Type B pancreatic cell (in vitro differentiated cells): ENCODE data around the gene PTCD3. TPM values are rescaled to one million over a fixed set of nuclear protein-coding genes. Genes with fewer than 3 reads are reported as not detected.

ENCODE experiments used
- DNase-seq: peaks from one replicate; pipeline ENCODE4 v3.0.0; 2021; ENCODE audit warnings: mixed read lengths; ENCODE audit not compliant: unreplicated experiment; ENCODE audit errors: extremely low spot score
- H3K27ac Mint-ChIP-seq: 2 replicates; pipeline ENCODE4 v1.8.0; 2021; ENCODE audit warnings: mild to moderate bottlenecking, mixed read lengths
- H3K27me3 Mint-ChIP-seq: 2 replicates; pipeline ENCODE4 v1.8.0; 2021; ENCODE audit warnings: mixed read lengths
- H3K36me3 Mint-ChIP-seq: 2 replicates; pipeline ENCODE4 v1.8.0; 2021; ENCODE audit warnings: mixed read lengths
- H3K4me1 Mint-ChIP-seq: one replicate; pipeline ENCODE4 v1.8.0; 2021; ENCODE audit warnings: mixed read lengths; ENCODE audit not compliant: unreplicated experiment
- H3K4me3 Mint-ChIP-seq: 2 replicates; pipeline ENCODE4 v1.8.0; 2021; ENCODE audit warnings: mild to moderate bottlenecking, mixed read lengths
- H3K9me3 Mint-ChIP-seq: 2 replicates; pipeline ENCODE4 v1.8.0; 2021; ENCODE audit warnings: mixed read lengths
- CTCF ChIP-seq: fragments of 200-600 bp; sonication (generic); conservative IDR thresholded peaks from 2 replicates; pipeline ENCODE4 v1.5.0; 2021; ENCODE audit warnings: antibody characterized with exemption, mild to moderate bottlenecking
- total RNA-seq: library from RNA; stranded (reverse); gene quantifications from 2 replicates; pipeline ENCODE4 v1.2.1, GENCODE V29; 2021; ENCODE audit warnings: low replicate concordance

PTCD3 gene
- total RNA-seq, 1 donor from 2014 or later = 155 TPM

DNA sequence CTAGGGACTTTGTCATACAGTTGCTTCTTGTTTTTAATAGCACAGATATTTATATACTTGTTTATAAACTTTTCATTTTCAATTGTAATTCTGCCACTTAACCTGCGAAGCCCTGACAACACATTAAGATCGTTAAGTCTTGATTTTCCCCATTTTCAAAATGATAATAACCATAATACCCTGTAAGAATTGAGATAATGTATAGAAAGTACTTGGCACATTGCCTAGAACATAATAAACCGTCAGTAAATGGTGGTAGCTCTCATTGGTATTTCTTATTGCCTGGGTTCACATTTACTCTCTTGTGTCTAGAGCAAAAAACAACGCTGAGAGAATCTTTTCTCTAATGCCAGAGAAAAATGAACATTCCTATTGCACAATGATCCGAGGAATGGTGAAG is 18.6 kb downstream of the PTCD3 start:
- Mint-ChIP-seq H3K27ac (no peak overlapping the region), H3K4me1 (no peaks in the 10 kb centered on the region), H3K36me3 (peaks cover 26% of the 10 kb centered on the region), H3K4me3 (no peak overlapping the region), H3K27me3 (no peaks in the 10 kb centered on the region), H3K9me3 (no peaks in the 10 kb centered on the region)
- DNase-seq = no peak
- TF ChIP-seq CTCF = no peak

- DNase-seq = no peak
- no peaks in the 10 kb centered on the region for H3K27me3 Mint-ChIP-seq
- no peak overlapping the region for H3K27ac Mint-ChIP-seq
- no peaks in the 10 kb centered on the region for H3K9me3 Mint-ChIP-seq
- H3K36me3 Mint-ChIP-seq = peaks cover 35% of the 10 kb centered on the region
- TF ChIP-seq CTCF = no peak
- no peaks in the 10 kb centered on the region for H3K4me1 Mint-ChIP-seq
- H3K4me3 Mint-ChIP-seq = no peak overlapping the region
These were observed 28.7 kb downstream of the PTCD3 start for GRCh38 chr2:86134709-86135108.

DNA sequence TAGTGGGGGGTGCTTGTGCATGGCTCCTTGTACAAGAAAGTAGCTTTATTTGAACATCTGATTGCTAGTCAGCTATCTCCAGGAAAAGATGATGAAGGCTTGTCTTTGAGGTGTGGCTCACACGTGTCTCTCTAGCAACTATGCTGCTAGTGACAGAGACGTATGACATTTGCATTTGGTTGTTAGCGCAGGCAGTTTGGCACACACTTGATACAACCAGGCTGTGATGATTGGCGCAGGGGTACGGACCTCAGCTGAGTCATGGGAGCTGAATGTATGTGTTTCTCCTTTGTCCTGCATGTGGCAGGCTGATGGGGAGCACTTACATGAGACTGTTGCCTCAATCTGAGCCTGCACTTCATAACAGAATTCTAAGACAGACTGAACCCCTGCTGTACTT is 29.6 kb downstream of the PTCD3 start:
- Mint-ChIP-seq H3K27ac (no peak overlapping the region), H3K4me3 (no peak overlapping the region), H3K9me3 (no peaks in the 10 kb centered on the region), H3K36me3 (peaks cover 40% of the 10 kb centered on the region), H3K27me3 (no peaks in the 10 kb centered on the region), H3K4me1 (no peaks in the 10 kb centered on the region)
- DNase-seq = no peak
- no peak for TF ChIP-seq CTCF

- no peaks in the 10 kb centered on the region for H3K27me3 Mint-ChIP-seq
- H3K4me1 Mint-ChIP-seq = no peaks in the 10 kb centered on the region
- H3K27ac Mint-ChIP-seq = no peak overlapping the region
- H3K36me3 Mint-ChIP-seq = peaks cover 40% of the 10 kb centered on the region
- TF ChIP-seq CTCF = no peak
- H3K4me3 Mint-ChIP-seq = no peak overlapping the region
- no peaks in the 10 kb centered on the region for H3K9me3 Mint-ChIP-seq
- no peak for DNase-seq
These were observed 30.1 kb downstream of the PTCD3 start for GRCh38 chr2:86136141-86136540.

DNA sequence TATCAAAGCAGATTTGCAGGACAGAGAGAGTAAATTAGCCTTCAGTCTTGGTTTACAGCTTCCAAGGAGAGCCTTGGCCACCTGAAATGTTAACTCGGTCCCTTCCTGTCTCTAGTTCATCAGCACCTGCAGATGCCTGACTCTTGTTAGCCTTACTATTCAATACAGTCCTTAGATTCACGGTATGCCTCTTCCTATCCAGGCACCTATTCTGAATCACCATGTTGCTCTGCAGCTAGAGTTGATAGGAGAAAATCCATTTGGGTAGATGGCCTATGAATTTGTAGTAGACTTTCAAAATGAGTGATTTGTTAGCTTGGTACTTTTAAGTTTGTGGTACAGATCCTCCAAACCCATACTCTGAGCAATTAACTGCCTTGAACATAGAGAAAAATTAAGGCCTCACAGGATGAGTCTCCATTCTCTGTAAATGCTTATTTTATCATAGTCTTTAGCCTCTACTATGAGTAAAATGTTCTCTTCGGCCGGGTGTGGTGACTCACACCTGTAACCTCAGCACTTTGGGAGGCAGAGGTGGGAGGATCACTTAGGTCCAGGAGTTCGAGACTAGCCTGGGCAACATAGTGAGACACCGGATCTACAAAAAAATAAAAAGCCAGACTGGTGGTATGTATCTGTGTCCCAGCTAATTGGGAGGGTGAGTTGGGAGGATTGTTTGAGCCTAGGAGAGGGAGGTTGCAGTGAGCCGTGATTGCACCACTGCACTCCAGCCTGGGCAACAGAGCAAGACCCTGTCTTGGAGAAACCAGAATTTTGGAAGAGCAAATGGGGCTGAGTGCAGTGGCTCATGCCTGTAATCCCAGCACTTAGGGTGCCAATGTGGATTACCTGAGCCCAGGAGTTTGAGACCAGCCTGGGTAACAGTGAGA is 32.9 kb downstream of the PTCD3 start:
- no peak for DNase-seq
- Mint-ChIP-seq H3K36me3 (peaks cover 34% of the 10 kb centered on the region), H3K4me1 (no peaks in the 10 kb centered on the region), H3K4me3 (no peak overlapping the region), H3K9me3 (no peaks in the 10 kb centered on the region), H3K27me3 (no peaks in the 10 kb centered on the region), H3K27ac (no peak overlapping the region)
- no peak for TF ChIP-seq CTCF
